ENCODE measurements around the gene CGNL1. TPM values are rescaled to one million over a fixed set of nuclear protein-coding genes. Genes with fewer than 3 reads are reported as not detected.
A peak's percentile ranks its signal among the peaks of the same experiment; 100 is the strongest.

The CGNL1 gene
- total and polyA plus RNA-seq, 10 of the 15 experiments (the other 5 are each of a cell fraction or from before 2014, with no cell fraction given), result under 0.01 to 0.27 (median 0.04) TPM; not detected in 3

DNA sequence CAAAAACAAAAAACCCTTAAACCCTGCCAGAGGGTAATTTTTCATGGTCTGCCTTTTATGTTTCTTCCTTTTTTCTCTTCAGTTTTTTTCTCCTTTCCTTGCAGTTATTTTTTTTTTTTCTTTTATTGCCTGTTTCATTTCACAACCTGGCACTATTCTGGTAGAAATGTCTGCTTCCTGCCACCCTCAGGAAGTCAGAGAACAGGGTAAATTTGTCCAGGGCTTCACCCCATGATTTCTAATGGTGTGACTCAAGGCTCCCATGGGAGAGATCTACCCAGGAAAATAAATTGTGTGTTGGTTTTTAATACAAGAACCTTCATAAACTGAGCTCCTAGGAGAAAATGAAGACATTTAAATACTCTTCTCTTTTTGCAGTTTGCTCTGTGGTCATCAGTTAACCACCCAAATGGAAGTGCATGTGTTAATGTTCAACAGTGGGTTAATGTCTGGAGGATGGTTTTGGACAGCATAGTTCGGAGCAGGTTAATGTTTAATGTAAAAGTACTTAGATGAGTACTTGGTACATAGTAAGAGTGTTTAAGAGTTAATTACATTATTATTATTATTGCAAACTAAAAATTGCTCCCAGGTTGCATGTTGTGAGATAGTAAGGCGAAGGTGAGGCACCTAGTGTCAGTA is 45.9 kb downstream of the CGNL1 start:
- BruUV-seq (replicated peaks), result no TSS peak
- Histone ChIP-seq H3K9ac (ENCODE audit: control insufficient read depth, insufficient read depth, low read length) (no peak overlapping the region), H3K79me2 (ENCODE audit: control insufficient read depth, insufficient read depth, low read length) (no peaks in the 10 kb centered on the region), H3K27me3 (replicated peaks in 1 of 2; ENCODE audit: control insufficient read depth in 2 of 2, insufficient read depth in 2 of 2, low read length in 1 of 2) (no peaks in the 10 kb centered on the region), H3K36me3 (ENCODE audit: control insufficient read depth in 2 of 2, insufficient read depth in 2 of 2, low read length in 1 of 2) (no peaks in the 10 kb centered on the region), H3K9me3 (replicated peaks; ENCODE audit: control insufficient read depth, insufficient read depth, low read length) (no peaks in the 10 kb centered on the region), H3K4me3 (no peak overlapping the region), H3K4me2 (ENCODE audit: control insufficient read depth, insufficient read depth) (no peak overlapping the region), H4K20me1 (ENCODE audit: control insufficient read depth, insufficient read depth) (no peaks in the 10 kb centered on the region), H2AFZ (ENCODE audit: control insufficient read depth, low read depth, low read length) (no peak overlapping the region), H3K4me1 (ENCODE audit: control insufficient read depth, insufficient read depth, low read length) (no peaks in the 10 kb centered on the region), H3K27ac (ENCODE audit: control insufficient read depth, insufficient read depth) (no peak overlapping the region)
- intact Hi-C loops (cut with micrococcal nuclease; ENCODE audit: unreplicated experiment) (no loop called here), in situ Hi-C loops (cut with MboI) (no loop called here)
- FAIRE-seq (no peak), DNase-seq (ENCODE audit: low read depth, low spot score) (peak; percentile 55), ATAC-seq (peak; percentile 90)
- WGBS (ENCODE audit: insufficient coverage, insufficient replicate concordance, low lambda C conversion rate, missing lambda C conversion rate), result 9% methylated on average over 2 of the region's 2 CpGs
- SMC1A ChIA-PET (ENCODE audit: uncharacterized antibody, unreplicated experiment), result interaction anchor here (1.0 to 2.0 kb wide), 2 partner anchors 13 to 22 kb away, joined by 3 to 6 read pairs; no protein-coding TSS in a partner anchor
- CTCF ChIA-PET, result interaction anchor here (1.0 to 1.5 kb wide), 2 partner anchors 11 to 81 kb away, joined by 3 to 4 read pairs; no protein-coding TSS in a partner anchor
- RAD21 ChIA-PET (ENCODE audit: unreplicated experiment), result no interaction called here
- POLR2A ChIA-PET, result no interaction called here
- TF ChIP-seq, protein P1, sequence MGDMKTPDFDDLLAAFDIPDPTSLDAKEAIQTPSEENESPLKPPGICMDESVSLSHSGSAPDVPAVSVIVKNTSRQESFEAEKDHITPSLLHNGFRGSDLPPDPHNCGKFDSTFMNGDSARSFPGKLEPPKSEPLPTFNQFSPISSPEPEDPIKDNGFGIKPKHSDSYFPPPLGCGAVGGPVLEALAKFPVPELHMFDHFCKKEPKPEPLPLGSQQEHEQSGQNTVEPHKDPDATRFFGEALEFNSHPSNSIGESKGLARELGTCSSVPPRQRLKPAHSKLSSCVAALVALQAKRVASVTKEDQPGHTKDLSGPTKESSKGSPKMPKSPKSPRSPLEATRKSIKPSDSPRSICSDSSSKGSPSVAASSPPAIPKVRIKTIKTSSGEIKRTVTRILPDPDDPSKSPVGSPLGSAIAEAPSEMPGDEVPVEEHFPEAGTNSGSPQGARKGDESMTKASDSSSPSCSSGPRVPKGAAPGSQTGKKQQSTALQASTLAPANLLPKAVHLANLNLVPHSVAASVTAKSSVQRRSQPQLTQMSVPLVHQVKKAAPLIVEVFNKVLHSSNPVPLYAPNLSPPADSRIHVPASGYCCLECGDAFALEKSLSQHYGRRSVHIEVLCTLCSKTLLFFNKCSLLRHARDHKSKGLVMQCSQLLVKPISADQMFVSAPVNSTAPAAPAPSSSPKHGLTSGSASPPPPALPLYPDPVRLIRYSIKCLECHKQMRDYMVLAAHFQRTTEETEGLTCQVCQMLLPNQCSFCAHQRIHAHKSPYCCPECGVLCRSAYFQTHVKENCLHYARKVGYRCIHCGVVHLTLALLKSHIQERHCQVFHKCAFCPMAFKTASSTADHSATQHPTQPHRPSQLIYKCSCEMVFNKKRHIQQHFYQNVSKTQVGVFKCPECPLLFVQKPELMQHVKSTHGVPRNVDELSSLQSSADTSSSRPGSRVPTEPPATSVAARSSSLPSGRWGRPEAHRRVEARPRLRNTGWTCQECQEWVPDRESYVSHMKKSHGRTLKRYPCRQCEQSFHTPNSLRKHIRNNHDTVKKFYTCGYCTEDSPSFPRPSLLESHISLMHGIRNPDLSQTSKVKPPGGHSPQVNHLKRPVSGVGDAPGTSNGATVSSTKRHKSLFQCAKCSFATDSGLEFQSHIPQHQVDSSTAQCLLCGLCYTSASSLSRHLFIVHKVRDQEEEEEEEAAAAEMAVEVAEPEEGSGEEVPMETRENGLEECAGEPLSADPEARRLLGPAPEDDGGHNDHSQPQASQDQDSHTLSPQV (IDR thresholded peaks at IDR 0.05), result no peak
- TF ChIP-seq SREBF2 (IDR thresholded peaks at IDR 0.05; ENCODE audit: low read length), result no peak
- 0 out of 2 replicates have a peak, but pooled peaks have one; percentile 22 for TF ChIP-seq MTA2 (IDR thresholded peaks at IDR 0.05; ENCODE audit: low read depth)

Measured in GM12878 (cell line).